Mesendoderm (in vitro differentiated cells): ENCODE data around the gene MYO1E.

Experiments used
- DNase-seq: peaks from one replicate; pipeline ENCODE4 v3.0.0; 2013
- H2AK5ac ChIP-seq: 2 replicates; pipeline ENCODE4 v1.6.1; 2013; ENCODE audit warnings: low read length, inconsistent platforms
- H2BK120ac ChIP-seq: 2 replicates; pipeline ENCODE4 v1.6.1; 2013; ENCODE audit warnings: low read depth, mild to moderate bottlenecking, low read length, moderate library complexity, mixed read lengths
- H2BK15ac ChIP-seq: replicated peaks from 2 replicates; pipeline ENCODE4 v1.6.1; 2013; ENCODE audit warnings: low read depth, mild to moderate bottlenecking, moderate library complexity
- H2BK5ac ChIP-seq: 2 replicates; pipeline ENCODE4 v1.6.1; 2013; ENCODE audit warnings: low read length, inconsistent platforms
- H3K18ac ChIP-seq: 2 replicates; pipeline ENCODE4 v1.6.1; 2013; ENCODE audit warnings: mild to moderate bottlenecking, low read length, mixed read lengths
- H3K23ac ChIP-seq: one replicate; pipeline ENCODE4 v1.6.1; 2013; ENCODE audit warnings: low read length
- H3K27ac ChIP-seq: 2 replicates; pipeline ENCODE4 v1.5.1; 2013; ENCODE audit warnings: low read depth, mild to moderate bottlenecking, inconsistent platforms, low read length, moderate library complexity
- H3K27me3 ChIP-seq: 2 replicates; pipeline ENCODE4 v1.6.1; 2013; ENCODE audit warnings: low read length, control low read depth, mild to moderate bottlenecking, inconsistent platforms; ENCODE audit not compliant: insufficient read depth, poor library complexity
- H3K36me3 ChIP-seq: 2 replicates; pipeline ENCODE4 v1.6.1; 2013; ENCODE audit warnings: low read length, inconsistent platforms; ENCODE audit not compliant: control insufficient read depth, insufficient read depth
- H3K4ac ChIP-seq: one replicate; pipeline ENCODE4 v1.6.1; 2013; ENCODE audit warnings: low read depth, mild to moderate bottlenecking, low read length, moderate library complexity
- H3K4me1 ChIP-seq: 2 replicates; pipeline ENCODE4 v1.6.1; 2013; ENCODE audit warnings: low read depth, low read length, inconsistent platforms; ENCODE audit not compliant: control insufficient read depth
- H3K4me2 ChIP-seq: 2 replicates; pipeline ENCODE4 v1.6.1; 2013; ENCODE audit warnings: low read length
- H3K4me3 ChIP-seq: 2 replicates; pipeline ENCODE4 v1.5.1; 2013; ENCODE audit warnings: mild to moderate bottlenecking, low read length
- H3K56ac ChIP-seq: one replicate; pipeline ENCODE4 v1.6.1; 2013; ENCODE audit warnings: low read length
- H3K79me1 ChIP-seq: 2 replicates; pipeline ENCODE4 v1.6.1; 2013; ENCODE audit warnings: low read length, inconsistent platforms
- H3K79me2 ChIP-seq: 2 replicates; pipeline ENCODE4 v1.6.1; 2013; ENCODE audit warnings: mild to moderate bottlenecking, low read length; ENCODE audit not compliant: control insufficient read depth, insufficient read depth
- H3K9ac ChIP-seq: 2 replicates; pipeline ENCODE4 v1.6.1; 2013; ENCODE audit warnings: low read length, inconsistent platforms
- H4K5ac ChIP-seq: one replicate; pipeline ENCODE4 v1.6.1; 2013; ENCODE audit warnings: low read length
- H4K8ac ChIP-seq: one replicate; pipeline ENCODE4 v1.6.1; 2013; ENCODE audit warnings: low read depth, mild to moderate bottlenecking, control low read depth, low read length, moderate library complexity
- WGBS: extraction: QIAGEN DNeasy Blood & Tissue Kit; methylation state at CpG from one replicate; pipeline ENCODE4 v1.1.7; 2013; ENCODE audit warnings: low lambda C conversion rate, missing lambda C conversion rate; ENCODE audit not compliant: insufficient coverage; ENCODE audit errors: extremely low coverage; 5-methylcytosine and 5-hydroxymethylcytosine counted together

Gene MYO1E

DNA sequence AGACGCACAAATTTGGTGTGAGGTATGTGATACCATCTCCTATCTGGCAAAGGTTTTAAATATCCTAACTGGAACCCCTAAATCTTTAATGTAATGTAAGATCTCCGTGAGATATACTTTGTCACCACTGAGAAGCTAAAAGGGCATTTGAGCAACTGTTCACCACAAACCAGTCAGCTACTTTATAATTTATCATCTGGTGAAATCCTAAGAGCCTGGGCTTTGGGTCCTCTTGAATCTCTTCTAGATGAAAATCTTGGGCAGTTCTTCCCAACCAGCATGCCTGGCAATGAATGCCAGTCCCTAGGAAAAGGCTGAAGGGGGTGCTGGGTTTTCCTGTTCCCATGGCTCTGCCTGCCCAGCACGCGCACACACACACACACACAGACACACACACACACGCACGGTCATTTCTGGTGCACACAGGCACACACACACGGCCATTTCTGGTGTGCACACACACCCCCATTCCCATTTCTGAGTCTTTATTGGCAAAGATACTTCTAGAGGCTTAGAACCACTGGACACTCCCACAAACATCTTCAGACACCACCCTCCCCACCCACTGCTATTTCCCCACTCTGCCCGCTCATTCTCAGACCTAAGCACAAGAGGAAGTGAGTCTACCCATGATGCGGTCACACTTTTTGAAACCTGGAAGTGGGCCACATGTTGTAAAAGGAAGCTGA is 72.6 kb downstream of the MYO1E start:
- no peaks in the 10 kb centered on the region for H3K36me3 ChIP-seq
- no peak for DNase-seq
- peaks cover 6% of the 10 kb centered on the region for H3K4me1 ChIP-seq
- H3K18ac ChIP-seq = no peak overlapping the region
- H3K27me3 ChIP-seq = no peaks in the 10 kb centered on the region
- no peaks in the 10 kb centered on the region for H3K79me2 ChIP-seq
- no peak overlapping the region for H3K4ac ChIP-seq
- H2BK15ac ChIP-seq = no peak overlapping the region
- no peak overlapping the region for H3K27ac ChIP-seq
- H2BK120ac ChIP-seq = no peak overlapping the region
- H4K5ac ChIP-seq = no peak overlapping the region
- no peak overlapping the region for H3K9ac ChIP-seq
- WGBS = no CpG with 5 or more reads among the region's 9 CpGs
- H2AK5ac ChIP-seq = no peak overlapping the region
- H2BK5ac ChIP-seq = no peak overlapping the region
- no peak overlapping the region for H3K23ac ChIP-seq
- H3K56ac ChIP-seq = no peak overlapping the region
- no peaks in the 10 kb centered on the region for H3K79me1 ChIP-seq
- no peak overlapping the region for H3K4me2 ChIP-seq
- no peak overlapping the region for H3K4me3 ChIP-seq
- no peak overlapping the region for H4K8ac ChIP-seq

GRCh38 chr15:59298854-59299250 is 73.8 kb downstream of the MYO1E start:
- Histone ChIP-seq H3K18ac (no peak overlapping the region), H3K79me1 (no peaks in the 10 kb centered on the region), H3K36me3 (no peaks in the 10 kb centered on the region), H3K4me2 (no peak overlapping the region), H2BK120ac (no peak overlapping the region), H3K27me3 (no peaks in the 10 kb centered on the region), H3K27ac (no peak overlapping the region), H3K56ac (no peak overlapping the region), H2BK15ac (no peak overlapping the region), H3K23ac (no peak overlapping the region), H4K8ac (no peak overlapping the region), H3K4me1 (peaks cover 6% of the 10 kb centered on the region), H3K4ac (no peak overlapping the region), H3K79me2 (no peaks in the 10 kb centered on the region), H2BK5ac (no peak overlapping the region), H3K4me3 (no peak overlapping the region), H3K9ac (no peak overlapping the region), H4K5ac (no peak overlapping the region), H2AK5ac (no peak overlapping the region)
- WGBS = no CpG with 5 or more reads among the region's 3 CpGs
- no peak for DNase-seq

GRCh38 chr15:59298225-59298853 is 74.3 kb downstream of the MYO1E start:
- no peak overlapping the region for H2BK15ac ChIP-seq
- no CpG with 5 or more reads among the region's 8 CpGs for WGBS
- H3K27ac ChIP-seq = no peak overlapping the region

GRCh38 chr15:59296181-59296617 is 76.5 kb downstream of the MYO1E start:
- Histone ChIP-seq H2BK5ac (no peak overlapping the region), H3K4me3 (no peak overlapping the region), H2BK15ac (no peak overlapping the region), H2BK120ac (no peak overlapping the region), H4K8ac (no peak overlapping the region), H3K4me1 (peaks cover 4% of the 10 kb centered on the region), H2AK5ac (no peak overlapping the region), H4K5ac (no peak overlapping the region), H3K23ac (no peak overlapping the region), H3K18ac (no peak overlapping the region), H3K4ac (no peak overlapping the region), H3K27me3 (no peaks in the 10 kb centered on the region), H3K27ac (no peak overlapping the region), H3K56ac (no peak overlapping the region), H3K79me2 (no peaks in the 10 kb centered on the region), H3K79me1 (no peaks in the 10 kb centered on the region), H3K36me3 (no peaks in the 10 kb centered on the region), H3K9ac (no peak overlapping the region), H3K4me2 (no peak overlapping the region)
- no peak for DNase-seq
- no CpG with 5 or more reads among the region's 6 CpGs for WGBS

More at GRCh38 chr15:59298225-59298853, 74.3 kb downstream of the MYO1E start:
- H3K27me3 ChIP-seq = no peaks in the 10 kb centered on the region
- no peak overlapping the region for H3K4ac ChIP-seq
- no peak overlapping the region for H3K9ac ChIP-seq
- H3K18ac ChIP-seq = no peak overlapping the region
- H2BK5ac ChIP-seq = no peak overlapping the region
- H3K56ac ChIP-seq = no peak overlapping the region
- H3K79me2 ChIP-seq = no peaks in the 10 kb centered on the region
- H2AK5ac ChIP-seq = no peak overlapping the region
- peaks cover 4% of the 10 kb centered on the region for H3K4me1 ChIP-seq
- no peak overlapping the region for H3K4me3 ChIP-seq
- no peak overlapping the region for H3K4me2 ChIP-seq
- H2BK120ac ChIP-seq = no peak overlapping the region
- no peak overlapping the region for H4K5ac ChIP-seq
- peak; percentile 20 for DNase-seq
- no peaks in the 10 kb centered on the region for H3K79me1 ChIP-seq
- no peak overlapping the region for H4K8ac ChIP-seq
- no peaks in the 10 kb centered on the region for H3K36me3 ChIP-seq
- H3K23ac ChIP-seq = no peak overlapping the region

GRCh38 chr15:59295261-59296001 is 77.2 kb downstream of the MYO1E start:
- Histone ChIP-seq H3K4ac (no peak overlapping the region), H3K4me1 (peaks cover 4% of the 10 kb centered on the region), H3K4me3 (no peak overlapping the region), H3K79me2 (no peaks in the 10 kb centered on the region), H2AK5ac (no peak overlapping the region), H2BK15ac (no peak overlapping the region), H3K18ac (no peak overlapping the region), H3K27ac (no peak overlapping the region), H3K4me2 (no peak overlapping the region), H2BK120ac (no peak overlapping the region), H4K8ac (no peak overlapping the region), H3K56ac (no peak overlapping the region), H3K27me3 (no peaks in the 10 kb centered on the region), H3K36me3 (no peaks in the 10 kb centered on the region), H3K79me1 (no peaks in the 10 kb centered on the region), H4K5ac (no peak overlapping the region), H3K9ac (no peak overlapping the region), H2BK5ac (no peak overlapping the region), H3K23ac (no peak overlapping the region)
- DNase-seq = no peak
- no CpG with 5 or more reads among the region's 17 CpGs for WGBS
